Measurements from ENCODE around the gene BCL2L1.

GRCh38 chr20:31681769-31682168, 40.9 kb downstream of the BCL2L1 start:
- TF ChIP-seq CTCF (conservative IDR thresholded peaks at IDR 0.05 in 1 of 2, IDR thresholded peaks at IDR 0.05 in 1 of 2; ENCODE audit: low read depth in 1 of 2, low read length in 2 of 2) = no peak
- TF ChIP-seq EZH2 (IDR thresholded peaks at IDR 0.05; ENCODE audit: low read length, missing control alignments) = no peak
